Coronary artery (tissue), 2 donors: Measurements from ENCODE around the gene MB.

Source experiments
- DNase-seq: peaks from one replicate; pipeline ENCODE4 v3.0.0-alpha.2; 2017; ENCODE audit warnings: low spot score
- H3K27ac ChIP-seq, 2 donors: fragments of 200-600 bp; sonication (generic); one replicate each; pipeline ENCODE4 v1.5.1; 2016 to 2019
- H3K4me3 ChIP-seq: fragments of 200-600 bp; sonication (generic); 2 replicates; pipeline ENCODE4 v1.5.1; 2016; ENCODE audit warnings: mild to moderate bottlenecking, moderate library complexity
- CTCF ChIP-seq: fragments of 200-600 bp; sonication (generic); IDR thresholded peaks from one replicate; pipeline ENCODE4 v1.5.1; 2019; ENCODE audit warnings: antibody characterized with exemption

The MB gene

GRCh38 chr22:35590634-35591295 lies 26.4 kb downstream of the MB start:
- H3K4me3 ChIP-seq, result no peak overlapping the region
- no peak overlapping the region for H3K27ac ChIP-seq
- DNase-seq, result no peak
- TF ChIP-seq CTCF, result no peak

GRCh38 chr22:35589756-35590093 lies 27.4 kb downstream of the MB start:
- TF ChIP-seq CTCF, result no peak
- Histone ChIP-seq H3K4me3 (no peak overlapping the region), H3K27ac (peak overlapping the region in 1 of 2 donors; percentile 42)
- no peak for DNase-seq

- no peak for TF ChIP-seq CTCF
- DNase-seq, result no peak
- Histone ChIP-seq H3K27ac (peak overlapping the region in 1 of 2 donors; percentile 42), H3K4me3 (no peak overlapping the region)
Observed at GRCh38 chr22:35589071-35589755, 27.9 kb downstream of the MB start.

GRCh38 chr22:35587896-35588295 lies 29.2 kb downstream of the MB start:
- TF ChIP-seq CTCF, result no peak
- Histone ChIP-seq H3K4me3 (no peak overlapping the region), H3K27ac (peak overlapping the region in 1 of 2 donors; percentile 56)
- DNase-seq, result no peak

GRCh38 chr22:35587447-35587870 lies 29.7 kb downstream of the MB start:
- no peak for DNase-seq
- Histone ChIP-seq H3K27ac (peak overlapping the region in 1 of 2 donors; percentile 56), H3K4me3 (no peak overlapping the region)
- TF ChIP-seq CTCF, result no peak

GRCh38 chr22:35586771-35587170 lies 30.4 kb downstream of the MB start:
- no peak overlapping the region for H3K27ac ChIP-seq

More at GRCh38 chr22:35586771-35587170, 30.4 kb downstream of the MB start:
- DNase-seq, result no peak
- no peak for TF ChIP-seq CTCF
- H3K4me3 ChIP-seq, result no peak overlapping the region
